Ammon's horn (tissue), 1 donor: ENCODE data around the gene PDE4A.
"Not testable (repeated sequence)": the region's sequence is repeated elsewhere in the genome, so short reads cannot be mapped to it uniquely, and the experiment has no call there.

Experiments used
- DNase-seq: peaks from one replicate; pipeline ENCODE4 v3.0.0-alpha.2; 2016; ENCODE audit warnings: low spot score

The PDE4A gene

GRCh38 chr19:10403137-10404021 lies 17.0 kb upstream of the PDE4A start, which contains the start of gene CDC37:
CDC37 (minus strand) TSS chr19:10403542; CDS start chr19:10403479, 63 bp downstream.
- DNase-seq: peak; percentile 97

DNA sequence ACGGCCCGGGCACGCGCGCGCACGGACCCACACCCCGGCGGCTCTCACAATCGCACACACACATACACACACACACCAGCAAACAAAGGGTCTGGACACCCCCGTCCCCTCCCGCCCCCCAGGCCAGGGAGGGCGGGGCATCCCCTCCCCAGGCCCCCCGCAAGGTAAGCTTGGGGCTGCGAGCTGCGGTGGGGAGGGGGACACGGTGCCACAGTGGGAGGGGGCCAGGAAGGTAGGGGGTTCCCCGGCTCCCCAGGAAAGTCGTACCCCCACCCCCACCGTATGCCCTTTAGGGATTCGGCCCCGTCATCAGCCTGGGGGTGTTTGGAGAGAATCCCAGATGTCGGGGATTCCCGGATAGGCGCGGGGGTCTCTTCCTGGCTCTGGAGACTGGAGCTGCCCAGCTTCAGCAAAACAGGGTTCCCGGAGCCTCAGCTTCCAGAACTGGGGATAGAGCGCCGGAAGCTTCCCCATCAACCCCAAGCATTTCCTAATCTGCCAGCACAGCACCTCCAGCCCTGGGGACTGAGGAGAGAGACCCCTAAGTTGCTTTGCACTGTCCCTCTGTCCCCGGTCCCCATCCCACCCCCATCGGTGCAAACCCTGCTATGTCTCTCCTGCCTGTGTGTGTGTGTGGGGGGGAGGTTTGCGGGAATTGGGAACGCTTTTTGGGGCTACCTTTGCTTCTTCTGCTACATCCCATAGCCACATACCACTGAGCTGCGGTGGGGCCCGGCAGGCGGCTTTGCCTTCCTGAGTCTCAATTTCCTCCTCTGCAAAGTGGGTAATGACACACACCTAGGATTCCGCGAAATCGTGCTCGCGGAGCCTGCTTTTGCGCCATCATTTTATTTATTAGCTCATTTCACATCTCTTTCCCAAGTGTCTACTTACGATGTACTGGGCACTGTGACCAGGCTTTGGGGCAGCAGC lies 15.2 kb upstream of the PDE4A start:
- DNase-seq: no peak

GRCh38 chr19:10406191-10406590 lies 14.1 kb upstream of the PDE4A start:
- no peak for DNase-seq

DNA sequence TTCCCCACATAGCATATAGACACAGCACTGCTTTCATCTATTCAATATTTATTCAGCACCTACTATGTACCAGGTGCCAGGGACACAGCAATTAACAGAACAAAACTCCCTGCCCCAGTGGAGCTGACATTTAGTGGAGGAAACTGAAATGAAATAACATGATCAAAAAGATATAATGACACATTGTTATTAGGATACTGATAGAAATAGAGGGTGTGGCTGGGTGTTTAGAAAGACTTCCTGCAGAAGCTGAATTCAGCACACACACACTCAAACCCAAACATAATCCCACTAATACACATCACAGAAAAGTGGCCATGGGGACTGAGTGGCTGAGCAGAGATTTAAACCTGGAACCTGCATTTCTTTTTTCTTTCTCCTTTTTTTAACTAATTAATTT lies 13.2 kb upstream of the PDE4A start:
- DNase-seq: no peak

GRCh38 chr19:10408511-10409283 lies 11.6 kb upstream of the PDE4A start:
- peak; percentile 78 for DNase-seq

DNA sequence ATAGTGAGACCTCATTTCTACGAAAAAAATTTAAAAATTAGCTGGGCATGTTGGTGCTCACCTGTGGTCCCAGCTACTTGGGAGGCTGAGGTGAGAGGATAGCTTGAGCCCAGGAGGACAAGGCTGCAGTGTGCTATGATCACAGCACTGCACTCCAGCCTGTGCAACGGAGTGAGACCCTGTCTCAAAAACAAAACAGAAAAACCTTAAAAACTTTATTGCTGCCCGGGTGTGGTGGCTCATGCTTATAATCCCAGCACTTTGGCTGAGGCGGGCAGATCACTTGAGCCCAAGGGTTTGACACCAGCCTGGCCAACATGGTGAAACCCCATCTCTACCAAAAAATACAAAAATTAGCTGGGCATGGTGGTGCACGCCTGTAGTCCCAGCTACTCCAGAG lies 9.1 kb upstream of the PDE4A start:
- DNase-seq: not testable (repeated sequence)

DNA sequence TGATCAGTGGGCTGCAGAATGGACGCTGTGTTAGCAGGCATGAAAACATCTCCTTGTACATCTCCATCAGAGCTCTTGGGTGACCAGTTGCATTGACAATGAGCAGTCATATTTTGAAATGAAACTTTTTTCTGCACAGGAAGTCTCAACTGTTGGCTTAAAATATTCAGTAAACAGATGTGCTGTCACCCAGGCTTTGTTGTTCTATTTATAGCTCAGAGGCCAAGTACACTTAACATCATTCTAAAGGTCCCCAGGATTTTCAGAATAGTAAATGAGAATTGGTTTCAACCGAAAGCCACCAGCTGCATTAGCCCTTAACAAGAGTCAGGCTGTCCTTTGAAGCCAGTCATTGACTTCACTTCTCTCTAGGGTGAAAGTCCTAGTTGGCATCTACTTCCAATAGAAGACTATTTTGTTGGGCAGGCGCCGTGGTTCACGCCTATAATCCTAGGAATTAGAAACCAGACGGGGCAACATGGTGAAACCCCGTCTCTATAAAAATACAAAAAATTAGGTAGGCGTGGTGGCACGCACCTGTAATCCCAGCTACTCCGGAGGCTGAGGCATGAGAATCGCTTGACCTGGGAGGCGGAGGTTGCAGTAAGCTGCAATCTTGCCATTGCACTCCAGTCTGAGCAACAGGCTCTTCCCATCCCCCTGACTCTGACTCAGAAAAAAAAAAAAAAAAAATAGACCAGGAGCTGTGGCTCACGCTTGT lies 7.9 kb upstream of the PDE4A start:
- no peak for DNase-seq

- DNase-seq: no peak
Measured at GRCh38 chr19:10416083-10416379, 4.3 kb upstream of the PDE4A start.

- DNase-seq: peak; percentile 76
Measured at GRCh38 chr19:10416380-10417257, 3.7 kb upstream of the PDE4A start.

DNA sequence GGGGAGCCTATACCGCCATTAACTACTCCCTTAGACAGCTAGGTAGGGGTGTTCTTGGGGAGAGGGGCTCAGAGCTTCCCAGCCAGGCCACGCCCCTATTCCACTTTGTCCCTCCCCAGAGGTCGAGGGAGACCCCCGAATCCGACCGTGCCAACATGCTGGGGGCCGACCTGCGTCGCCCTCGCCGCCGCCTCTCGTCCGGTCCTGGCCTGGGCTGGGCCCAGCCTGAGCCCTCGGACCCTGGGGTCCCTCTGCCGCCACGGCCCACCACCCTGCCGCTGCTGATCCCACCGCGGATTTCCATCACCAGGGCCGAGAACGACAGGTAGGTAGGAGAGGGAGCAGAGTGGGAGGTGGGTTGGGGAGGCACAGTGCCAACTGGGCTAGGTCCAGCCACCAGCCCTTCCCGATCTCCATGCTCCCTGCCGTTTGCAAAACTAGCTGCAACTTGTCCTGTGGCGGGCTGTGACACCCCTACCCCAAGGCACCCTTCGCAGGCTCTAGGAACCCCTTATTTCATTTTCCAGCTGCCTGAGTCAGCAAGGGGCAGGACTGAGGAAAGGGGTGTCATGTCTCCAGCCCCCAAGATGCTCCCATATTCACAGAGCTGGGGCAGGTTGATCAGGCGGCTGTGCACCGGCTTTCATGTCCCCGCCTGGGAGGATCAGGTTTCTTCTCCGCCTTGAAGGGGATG lies 2.6 kb upstream of the PDE4A start:
- DNase-seq: peak; percentile 2

DNA sequence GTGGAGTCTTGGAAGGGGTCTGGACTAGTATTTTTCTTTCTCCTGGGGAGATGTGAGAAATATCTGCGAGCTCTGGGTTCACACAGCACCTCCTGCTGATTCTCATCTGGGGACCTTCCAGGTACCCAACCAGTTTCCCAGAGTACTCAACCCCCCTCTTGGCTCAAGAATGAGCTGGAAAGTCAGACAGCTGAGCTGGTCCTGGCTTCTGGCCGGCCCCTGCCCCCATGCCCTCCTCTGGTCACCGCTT lies 2.2 kb upstream of the PDE4A start:
- no peak for DNase-seq

GRCh38 chr19:10418485-10419199 lies 1.7 kb upstream of the PDE4A start:
- peak; percentile 1 for DNase-seq

DNA sequence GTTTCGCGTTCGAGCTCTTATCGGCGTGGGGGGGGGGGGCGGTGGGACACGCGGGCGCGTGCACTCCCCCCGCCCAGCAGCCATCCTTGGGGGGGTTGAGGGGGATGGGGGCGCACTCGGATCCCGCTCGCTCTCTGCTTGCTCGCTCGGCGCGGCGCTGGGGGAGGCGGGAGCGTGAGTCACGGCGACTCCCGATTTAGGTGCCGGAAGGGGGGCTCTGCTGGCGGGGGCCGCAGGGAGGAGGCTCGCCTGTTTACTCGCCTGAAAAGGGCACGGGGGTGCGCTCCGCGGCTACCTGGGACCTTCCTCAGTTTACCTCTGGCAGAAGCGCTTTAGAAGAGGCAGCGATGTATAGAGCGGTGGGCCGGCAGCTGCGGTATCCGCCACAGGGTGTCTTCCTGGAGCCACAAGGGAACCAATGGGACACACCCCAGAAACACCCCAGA lies 1.1 kb upstream of the PDE4A start:
- DNase-seq: peak; percentile 11

GRCh38 chr19:10419646-10420443 lies 493 bp upstream of the PDE4A start:
- peak; percentile 60 for DNase-seq

DNA sequence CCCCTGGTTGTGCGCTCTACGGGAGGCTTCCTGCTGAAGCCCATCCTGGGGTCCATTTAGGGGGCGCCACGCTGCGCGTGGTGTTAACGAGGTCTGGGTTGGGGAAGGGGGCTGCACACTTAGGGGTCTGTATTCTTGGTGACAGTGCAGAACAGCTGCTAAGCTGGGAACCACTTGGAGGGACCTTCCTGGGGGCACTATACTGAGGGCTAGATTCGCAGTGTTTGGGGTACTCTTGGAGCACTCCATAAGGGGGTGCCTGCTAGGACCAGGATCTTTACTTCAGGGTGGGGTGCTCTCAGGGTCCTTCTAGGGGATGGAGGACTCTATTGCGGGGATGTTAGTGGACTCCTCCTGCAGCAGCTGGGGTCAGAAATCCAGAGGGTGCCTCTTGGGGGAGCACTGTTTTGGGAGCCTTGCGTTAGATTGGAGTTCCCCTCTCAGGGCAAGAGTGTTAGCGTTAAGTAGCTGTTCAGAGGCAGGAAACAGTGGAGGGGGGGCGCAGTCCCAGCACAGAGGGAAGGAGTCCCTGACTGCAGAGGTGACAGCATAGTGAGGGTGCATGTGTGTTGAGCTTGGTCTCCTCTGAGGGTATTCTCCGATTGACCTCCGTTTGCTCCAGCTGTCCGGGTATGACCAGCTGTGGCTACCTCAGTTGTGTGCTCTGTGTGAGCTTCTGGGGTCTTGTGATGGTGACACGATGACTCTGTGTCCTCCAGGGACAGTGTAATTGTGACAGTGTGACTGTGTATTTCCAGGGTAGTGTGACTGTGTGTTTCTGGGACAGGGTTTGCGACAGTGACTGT lies 1.1 kb downstream of the PDE4A start:
- peak; percentile 1 for DNase-seq

GRCh38 chr19:10422046-10422461 lies 1.7 kb downstream of the PDE4A start:
- peak; percentile 2 for DNase-seq

DNA sequence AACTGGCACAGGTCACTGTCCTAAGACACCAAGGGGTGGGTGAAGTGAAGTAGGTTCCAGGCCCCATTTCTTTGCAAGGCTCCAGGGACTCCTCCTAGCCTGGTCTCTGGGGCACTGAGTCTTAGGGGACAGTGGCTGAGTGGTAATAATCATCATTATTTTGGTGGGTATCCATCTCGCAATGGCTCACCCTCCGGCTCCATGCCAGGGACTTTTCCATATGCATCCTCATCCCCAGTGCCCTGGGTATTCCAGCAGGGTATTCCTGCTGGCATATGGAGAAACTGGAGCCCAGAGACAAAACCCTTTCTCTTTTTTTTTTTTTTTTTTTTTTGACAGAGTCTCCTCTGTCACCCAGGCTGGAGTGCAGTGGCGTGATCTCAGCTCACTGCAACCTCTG lies 2.5 kb downstream of the PDE4A start:
- no peak for DNase-seq
